Brain microvascular endothelial cell (primary cell): ENCODE results near the gene TLX2.

Experiments
- DNase-seq: peaks from one replicate; pipeline ENCODE4 v3.0.0-alpha.2; 2020
- H3K27ac ChIP-seq: fragments of 250-450 bp; sonication (Bioruptor Pico); 2 replicates; pipeline ENCODE4 v1.5.1; 2020; ENCODE audit warnings: mild to moderate bottlenecking, moderate library complexity
- H3K27me3 ChIP-seq: fragments of 250-450 bp; sonication (Bioruptor Pico); replicated peaks from 2 replicates; pipeline ENCODE4 v1.5.1; 2020; ENCODE audit warnings: mild to moderate bottlenecking
- H3K36me3 ChIP-seq: fragments of 250-450 bp; sonication (Bioruptor Pico); replicated peaks from 2 replicates; pipeline ENCODE4 v1.5.1; 2020; ENCODE audit warnings: mild to moderate bottlenecking
- H3K4me3 ChIP-seq: 2 replicates; pipeline ENCODE4 v1.5.1; 2011; ENCODE audit warnings: low read depth, mild to moderate bottlenecking, control low read depth, low read length, moderate library complexity
- in situ Hi-C: cut with HindIII; loops from 2 replicates; pipeline ENCODE4 v1.10.0; 2017; ENCODE audit warnings: low sequenced_read_pairs, low pct_ligation_motif_present
- TF ChIP-seq, protein P1 (sequence below): IDR thresholded peaks from 2 replicates; pipeline ENCODE4 v1.5.1; 2011; ENCODE audit warnings: low read depth, mild to moderate bottlenecking, moderate library complexity, low read length, control low read depth, inconsistent platforms; ENCODE audit errors: missing control alignments

The TLX2 gene

DNA sequence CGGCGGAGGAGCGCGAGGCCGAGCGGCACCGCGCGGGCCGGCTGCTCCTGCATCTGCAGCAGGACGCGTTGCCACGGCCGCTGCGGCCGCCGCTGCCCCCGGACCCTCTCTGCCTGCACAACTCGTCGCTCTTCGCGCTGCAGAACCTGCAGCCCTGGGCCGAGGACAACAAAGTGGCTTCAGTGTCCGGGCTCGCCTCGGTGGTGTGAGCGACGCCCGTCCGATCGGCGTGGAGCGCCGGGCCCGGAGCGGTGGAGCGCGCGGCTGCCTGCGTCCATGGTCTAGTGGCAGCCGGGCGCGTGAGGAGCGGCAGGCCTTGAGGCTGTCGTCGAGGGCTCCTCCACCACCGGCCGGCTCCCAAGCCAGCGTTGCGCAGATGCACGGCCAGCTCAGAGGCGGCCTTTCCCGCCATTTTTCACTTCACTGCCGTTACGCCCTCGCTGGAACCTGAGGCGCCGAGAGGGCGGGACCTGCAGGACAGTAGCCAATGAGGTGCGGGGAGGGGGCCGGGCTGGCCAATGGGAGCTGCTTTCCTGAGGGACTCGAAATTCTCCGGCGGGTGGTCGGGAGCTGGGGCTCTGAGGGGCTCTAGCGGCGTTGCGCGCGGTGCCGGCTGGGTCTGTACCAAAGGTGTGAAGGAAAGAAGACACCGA is 1.9 kb downstream of the TLX2 start:
- Histone ChIP-seq H3K36me3 (no peaks in the 10 kb centered on the region), H3K27ac (no peak overlapping the region), H3K4me3 (no peak overlapping the region), H3K27me3 (peaks cover 71% of the 10 kb centered on the region)
- DNase-seq: peak; percentile 29
- in situ Hi-C loops: no loop called here
- TF ChIP-seq, protein P1, sequence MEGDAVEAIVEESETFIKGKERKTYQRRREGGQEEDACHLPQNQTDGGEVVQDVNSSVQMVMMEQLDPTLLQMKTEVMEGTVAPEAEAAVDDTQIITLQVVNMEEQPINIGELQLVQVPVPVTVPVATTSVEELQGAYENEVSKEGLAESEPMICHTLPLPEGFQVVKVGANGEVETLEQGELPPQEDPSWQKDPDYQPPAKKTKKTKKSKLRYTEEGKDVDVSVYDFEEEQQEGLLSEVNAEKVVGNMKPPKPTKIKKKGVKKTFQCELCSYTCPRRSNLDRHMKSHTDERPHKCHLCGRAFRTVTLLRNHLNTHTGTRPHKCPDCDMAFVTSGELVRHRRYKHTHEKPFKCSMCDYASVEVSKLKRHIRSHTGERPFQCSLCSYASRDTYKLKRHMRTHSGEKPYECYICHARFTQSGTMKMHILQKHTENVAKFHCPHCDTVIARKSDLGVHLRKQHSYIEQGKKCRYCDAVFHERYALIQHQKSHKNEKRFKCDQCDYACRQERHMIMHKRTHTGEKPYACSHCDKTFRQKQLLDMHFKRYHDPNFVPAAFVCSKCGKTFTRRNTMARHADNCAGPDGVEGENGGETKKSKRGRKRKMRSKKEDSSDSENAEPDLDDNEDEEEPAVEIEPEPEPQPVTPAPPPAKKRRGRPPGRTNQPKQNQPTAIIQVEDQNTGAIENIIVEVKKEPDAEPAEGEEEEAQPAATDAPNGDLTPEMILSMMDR: no peak

DNA sequence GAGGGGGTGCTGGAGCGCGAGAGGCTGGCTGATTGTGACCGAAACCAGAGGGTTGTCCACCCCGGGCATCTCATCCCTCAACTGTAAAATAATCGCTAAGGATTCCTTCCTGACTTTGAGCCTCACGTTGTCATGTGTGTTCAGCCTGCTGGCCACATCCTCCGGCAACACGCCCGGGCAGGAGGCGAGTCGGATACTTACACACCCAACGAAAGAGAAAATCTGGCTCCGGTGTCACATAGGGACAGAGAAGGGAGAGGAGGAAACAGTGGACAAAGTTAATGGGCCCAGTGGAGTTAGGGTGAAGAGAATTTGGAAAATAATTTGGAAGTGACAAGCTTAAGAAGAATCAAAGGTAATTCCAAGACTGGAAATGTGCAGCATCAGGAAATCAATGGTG is 2.4 kb downstream of the TLX2 start:
- TF ChIP-seq, protein P1: no peak
- Histone ChIP-seq H3K27me3 (peaks cover 67% of the 10 kb centered on the region), H3K36me3 (no peaks in the 10 kb centered on the region), H3K27ac (no peak overlapping the region), H3K4me3 (no peak overlapping the region)
- in situ Hi-C loops: no loop called here
- DNase-seq: no peak

DNA sequence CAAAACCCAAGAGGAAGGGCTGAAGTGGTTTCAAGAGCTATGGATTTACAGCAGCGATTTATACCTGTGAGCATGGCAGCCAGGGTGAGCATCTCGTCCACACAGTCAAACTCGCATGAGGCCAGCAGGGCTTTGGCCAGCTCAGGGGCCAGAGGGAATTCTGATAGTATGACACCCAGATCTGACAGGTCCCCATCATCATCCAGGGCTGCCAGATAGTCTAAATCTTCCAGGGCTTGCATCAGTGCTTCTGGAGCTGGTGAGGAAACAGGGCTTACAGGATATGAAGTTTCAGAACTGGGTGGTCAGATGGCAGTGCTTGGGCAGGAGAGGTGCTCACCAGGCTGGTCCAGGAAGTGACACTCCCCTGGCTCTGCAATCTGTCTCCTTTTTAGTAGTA is 8.3 kb downstream of the TLX2 start:
- in situ Hi-C loops: no loop called here
- Histone ChIP-seq H3K4me3 (no peak overlapping the region), H3K36me3 (peaks cover 17% of the 10 kb centered on the region), H3K27me3 (peaks cover 11% of the 10 kb centered on the region), H3K27ac (no peak overlapping the region)
- DNase-seq: no peak
- TF ChIP-seq, protein P1: no peak

DNA sequence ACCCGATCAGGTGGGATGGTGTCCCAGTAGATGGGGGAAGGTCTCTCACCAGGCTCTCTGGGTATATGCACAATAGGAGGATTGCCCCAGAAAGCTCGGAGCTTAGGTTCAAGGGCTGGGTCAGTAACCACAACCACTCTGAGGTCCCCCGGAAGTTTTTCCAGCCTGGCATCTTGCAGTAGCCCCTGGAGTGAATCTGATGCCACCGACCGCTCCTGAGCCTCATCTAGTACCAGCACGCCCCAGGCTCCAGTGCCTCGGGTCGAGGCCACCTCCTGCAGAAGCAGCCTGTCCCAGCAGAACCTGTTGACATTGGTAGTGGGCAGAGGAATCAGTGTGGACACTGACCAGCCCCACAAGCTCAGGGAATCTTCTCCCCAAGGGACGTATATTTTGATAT is 9.8 kb downstream of the TLX2 start:
- TF ChIP-seq, protein P1: no peak
- H3K36me3 ChIP-seq: peaks cover 17% of the 10 kb centered on the region
- no peak for DNase-seq
- peaks cover 9% of the 10 kb centered on the region for H3K27me3 ChIP-seq
- no peak overlapping the region for H3K27ac ChIP-seq
- no peak overlapping the region for H3K4me3 ChIP-seq
- in situ Hi-C loops: no loop called here

DNA sequence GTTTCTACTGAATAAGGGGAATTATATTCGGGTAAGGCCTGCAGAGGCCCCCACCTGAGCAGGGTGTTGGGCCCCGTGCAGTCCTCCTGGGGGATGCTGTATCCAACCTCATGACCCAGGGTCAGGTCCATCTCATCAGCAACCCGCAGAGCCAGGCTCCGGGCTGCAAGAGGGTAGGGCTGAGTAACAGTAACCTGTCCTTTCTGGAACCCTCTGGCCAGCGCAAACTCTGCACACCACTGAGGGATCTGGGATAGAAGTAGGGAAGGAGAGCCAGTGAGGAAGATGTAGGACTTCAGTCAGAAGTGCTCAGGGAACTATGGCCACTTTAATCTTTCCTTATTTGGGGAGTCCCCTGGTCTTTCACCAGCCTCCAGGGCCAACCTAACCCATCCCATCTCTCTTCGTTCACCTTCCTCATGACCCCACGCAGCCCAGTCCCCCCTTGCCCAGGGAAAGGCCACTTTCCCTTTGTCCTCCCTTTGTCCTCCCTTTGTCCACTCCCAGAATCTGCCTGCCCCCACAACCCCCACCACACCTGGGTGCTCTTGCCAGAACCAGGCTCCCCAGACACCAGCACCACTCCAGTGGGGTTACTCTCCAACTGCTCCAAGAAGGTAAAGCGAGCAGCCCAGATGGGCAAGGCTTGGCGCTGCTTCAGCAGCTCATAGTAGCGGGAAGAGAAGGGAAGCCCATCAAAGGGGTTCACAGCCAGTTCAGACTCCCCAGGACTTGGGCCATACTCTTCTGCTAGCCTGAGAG is 10.9 kb downstream of the TLX2 start:
- in situ Hi-C loops: no loop called here
- Histone ChIP-seq H3K4me3 (no peak overlapping the region), H3K27me3 (peaks cover under 1% of the 10 kb centered on the region), H3K27ac (no peak overlapping the region), H3K36me3 (peaks cover 17% of the 10 kb centered on the region)
- no peak for DNase-seq
- TF ChIP-seq, protein P1: no peak
